Thyroid gland (tissue), 4 donors: ENCODE results near the gene DIO1.

Experiments
- CTCF ChIP-seq, 6 experiments: fragments of 200-600 bp in 3 of 6; fragments of 450-650 bp in 3 of 6; sonication (generic) in 3 of 6; IDR thresholded peaks; one replicate each; pipeline ENCODE4 v1.5.1; 2016 to 2019; ENCODE audit warnings: antibody characterized with exemption in 6 of 6, mild to moderate bottlenecking in 2 of 6, inconsistent platforms in 1 of 6, moderate library complexity in 1 of 6
- POLR2A ChIP-seq, 2 donors: fragments of 450-650 bp; IDR thresholded peaks; one replicate each; pipeline ENCODE4 v1.6.1; 2017; ENCODE audit warnings: antibody characterized with exemption in 2 of 2, mild to moderate bottlenecking in 2 of 2, moderate library complexity in 1 of 2

- no peak for TF ChIP-seq CTCF (IDR thresholded peaks at IDR 0.05)
- no peak for TF ChIP-seq POLR2A (IDR thresholded peaks at IDR 0.05)
These were observed 49.6 kb downstream of the DIO1 start for GRCh38 chr1:53943490-53944043.
